Measurements from ENCODE around the gene P2RX3.
"Not testable (repeated sequence)": the region's sequence is repeated elsewhere in the genome, so short reads cannot be mapped to it uniquely, and the experiment has no call there.

The P2RX3 gene

GRCh38 chr11:57325735-57326048 is 12.5 kb upstream of the P2RX3 start:
- DNase-seq = peak in 1 of 14 donors; percentile 24

GRCh38 chr11:57327721-57328120 is 10.4 kb upstream of the P2RX3 start:
- no peak for DNase-seq

- DNase-seq = no peak
Observed at GRCh38 chr11:57330029-57330428, 8.1 kb upstream of the P2RX3 start.

GRCh38 chr11:57331720-57332119 is 6.4 kb upstream of the P2RX3 start:
- DNase-seq = no peak

- DNase-seq = no peak
Observed at GRCh38 chr11:57332694-57333440, 5.3 kb upstream of the P2RX3 start.

GRCh38 chr11:57335023-57335342 is 3.2 kb upstream of the P2RX3 start:
- DNase-seq = no peak

GRCh38 chr11:57335343-57336110 is 2.6 kb upstream of the P2RX3 start, which contains the start of gene SSRP1:
Gene SSRP1, minus strand, starts transcription at chr11:57335892. Its CDS starts 771 bp downstream, at chr11:57335121.
- peak; percentile 23 to 89 (median 72) for DNase-seq

GRCh38 chr11:57336111-57336666 is 2.0 kb upstream of the P2RX3 start:
- no peak for DNase-seq

- not testable (repeated sequence) for DNase-seq
Observed at GRCh38 chr11:57336856-57337255, 1.3 kb upstream of the P2RX3 start.

- no peak for DNase-seq
Observed at GRCh38 chr11:57339328-57339727, 1.2 kb downstream of the P2RX3 start.

- DNase-seq = no peak
Observed at GRCh38 chr11:57340039-57340615, 2.0 kb downstream of the P2RX3 start.

- DNase-seq = no peak
Observed at GRCh38 chr11:57341250-57341808, 3.2 kb downstream of the P2RX3 start.

GRCh38 chr11:57342702-57343101 is 4.5 kb downstream of the P2RX3 start:
- no peak for DNase-seq

- no peak for DNase-seq
Observed at GRCh38 chr11:57343825-57344224, 5.7 kb downstream of the P2RX3 start.

GRCh38 chr11:57344826-57345225 is 6.7 kb downstream of the P2RX3 start:
- DNase-seq = no peak

GRCh38 chr11:57345555-57346211 is 7.5 kb downstream of the P2RX3 start:
- DNase-seq = peak in 10 of 14 donors; percentile 5 to 58 (median 30)

GRCh38 chr11:57347336-57347735 is 9.2 kb downstream of the P2RX3 start:
- no peak for DNase-seq

- DNase-seq = no peak
Observed at GRCh38 chr11:57348052-57348451, 9.9 kb downstream of the P2RX3 start.

- no peak for DNase-seq
Observed at GRCh38 chr11:57348636-57349313, 10.6 kb downstream of the P2RX3 start.

GRCh38 chr11:57349491-57350274 is 11.5 kb downstream of the P2RX3 start:
- peak in 12 of 14 donors; percentile 3 to 72 (median 29) for DNase-seq

- DNase-seq = no peak
Observed at GRCh38 chr11:57353036-57353435, 14.9 kb downstream of the P2RX3 start.
